Body of pancreas (tissue), 4 donors: Measurements from ENCODE around the gene IL1F10. TPM values are rescaled to one million over a fixed set of nuclear protein-coding genes. Genes with fewer than 3 reads are reported as not detected.
A peak's percentile ranks its signal among the peaks of the same experiment; 100 is the strongest.

ENCODE experiments used
- ATAC-seq: fragments of 150-250 bp; one replicate; pipeline ENCODE4 v1.9.1; 2016
- DNase-seq, 4 donors: peaks; one replicate each; pipeline ENCODE4 v3.0.0-alpha.2; 2019
- H3K27ac ChIP-seq, 4 donors: fragments of 200-600 bp; sonication (generic); 1 replicate in 3 of 4; 2 replicates in 1 of 4; pipeline versions ENCODE4 v1.5.1 to v1.6.1; 2016 to 2019; ENCODE audit warnings: mild to moderate bottlenecking in 1 of 4, mixed read lengths in 1 of 4, moderate library complexity in 1 of 4
- H3K27me3 ChIP-seq, 2 donors: fragments of 200-600 bp; sonication (generic); one replicate each; pipeline ENCODE4 v1.6.0; 2016; ENCODE audit warnings: mild to moderate bottlenecking in 1 of 2
- H3K36me3 ChIP-seq, 2 donors: fragments of 200-600 bp; sonication (generic); replicated peaks in 1 of 2; 2 replicates each; pipeline ENCODE4 v1.5.1; 2016; ENCODE audit warnings: low read depth in 2 of 2; ENCODE audit not compliant: insufficient read depth in 1 of 2
- H3K4me1 ChIP-seq: fragments of 200-600 bp; sonication (generic); one replicate; pipeline ENCODE4 v1.6.0; 2016
- H3K4me3 ChIP-seq, 2 donors: fragments of 200-600 bp; sonication (generic); 1 replicate in 1 of 2; 2 replicates in 1 of 2; pipeline ENCODE4 v1.5.1; 2016 to 2019
- H3K9me3 ChIP-seq, 3 donors: fragments of 200-600 bp; sonication (generic); 1 replicate in 2 of 3; 2 replicates in 1 of 3; pipeline ENCODE4 v1.5.1; 2016
- CTCF ChIP-seq, 7 experiments: fragments of 450-650 bp in 4 of 7; fragments of 200-600 bp in 3 of 7; sonication (generic) in 3 of 7; IDR thresholded peaks; one replicate each; pipeline ENCODE4 v1.5.1; 2016 to 2019; ENCODE audit warnings: antibody characterized with exemption in 7 of 7
- POLR2A ChIP-seq, 3 donors: fragments of 450-650 bp; IDR thresholded peaks; one replicate each; pipeline ENCODE4 v1.6.1; 2016; ENCODE audit warnings: antibody characterized with exemption in 3 of 3, mild to moderate bottlenecking in 2 of 3
- WGBS, 2 donors: methylation state at CpG; one replicate each; pipeline ENCODE4 v1.1.5; 2017; 5-methylcytosine and 5-hydroxymethylcytosine counted together
- intact Hi-C: fragments of 100-400 bp; cut with DNase I; formaldehyde crosslinking; loops from one replicate; pipeline ENCODE4 v1.15.1; 2023
- total RNA-seq, 2 donors: library from RNA; depleted of rRNA; stranded (reverse); fragments of >200 nt; gene quantifications; one replicate each; pipeline ENCODE4 v1.1.0, GENCODE V29; 2016

The IL1F10 gene
- total RNA-seq, 2 donors from 2014 or later, result not detected

GRCh38 chr2:113072584-113072983 lies 4.8 kb downstream of the IL1F10 start:
- Histone ChIP-seq H3K27me3 (no peaks in the 10 kb centered on the region), H3K4me1 (no peaks in the 10 kb centered on the region), H3K4me3 (no peak overlapping the region), H3K36me3 (no peaks in the 10 kb centered on the region), H3K27ac (no peak overlapping the region), H3K9me3 (no peaks in the 10 kb centered on the region)
- 55 to 64% methylated on average over 4 of the region's 4 CpGs for WGBS, 2 donors
- DNase-seq (no peak), ATAC-seq (no peak)
- intact Hi-C loops, result no loop called here
- no peak for TF ChIP-seq CTCF (IDR thresholded peaks at IDR 0.05)
- TF ChIP-seq POLR2A (IDR thresholded peaks at IDR 0.05), result no peak

- no peaks in the 10 kb centered on the region for H3K36me3 ChIP-seq
- H3K4me1 ChIP-seq, result no peaks in the 10 kb centered on the region
- H3K9me3 ChIP-seq, result no peaks in the 10 kb centered on the region
- WGBS, 2 donors, result 32 to 41% methylated on average over 3 of the region's 3 CpGs
- no peak overlapping the region for H3K4me3 ChIP-seq
- H3K27me3 ChIP-seq, result no peaks in the 10 kb centered on the region
- ATAC-seq (no peak), DNase-seq (no peak)
- TF ChIP-seq POLR2A (IDR thresholded peaks at IDR 0.05) (no peak), CTCF (IDR thresholded peaks at IDR 0.05) (no peak)
- H3K27ac ChIP-seq, result no peak overlapping the region
- intact Hi-C loops, result no loop called here
Measured at GRCh38 chr2:113073325-113073834, 5.6 kb downstream of the IL1F10 start.

GRCh38 chr2:113075030-113075429 lies 7.3 kb downstream of the IL1F10 start:
- no peak overlapping the region for H3K27ac ChIP-seq
- no peaks in the 10 kb centered on the region for H3K36me3 ChIP-seq
- no peaks in the 10 kb centered on the region for H3K27me3 ChIP-seq
- DNase-seq, result no peak
- intact Hi-C loops, result no loop called here
- H3K4me1 ChIP-seq, result no peaks in the 10 kb centered on the region
- ATAC-seq, result no peak
- H3K4me3 ChIP-seq, result no peak overlapping the region
- TF ChIP-seq CTCF (IDR thresholded peaks at IDR 0.05) (no peak), POLR2A (IDR thresholded peaks at IDR 0.05) (no peak)
- 70 to 85% methylated on average over 5 of the region's 5 CpGs for WGBS, 2 donors
- no peaks in the 10 kb centered on the region for H3K9me3 ChIP-seq

GRCh38 chr2:113075600-113075999 lies 7.8 kb downstream of the IL1F10 start:
- H3K9me3 ChIP-seq, result no peaks in the 10 kb centered on the region
- no peak overlapping the region for H3K27ac ChIP-seq
- TF ChIP-seq CTCF (IDR thresholded peaks at IDR 0.05) (no peak), POLR2A (IDR thresholded peaks at IDR 0.05) (no peak)
- intact Hi-C loops, result no loop called here
- DNase-seq (no peak), ATAC-seq (no peak)
- WGBS, 2 donors, result 81 to 89% methylated on average over 3 of the region's 3 CpGs
- H3K4me3 ChIP-seq, result no peak overlapping the region
- H3K27me3 ChIP-seq, result no peaks in the 10 kb centered on the region
- H3K36me3 ChIP-seq, result no peaks in the 10 kb centered on the region
- H3K4me1 ChIP-seq, result no peaks in the 10 kb centered on the region

- Histone ChIP-seq H3K4me1 (no peaks in the 10 kb centered on the region), H3K27me3 (peaks cover 0 to 3% of the 10 kb centered on the region in 2 donors), H3K36me3 (no peaks in the 10 kb centered on the region), H3K9me3 (no peaks in the 10 kb centered on the region), H3K27ac (no peak overlapping the region), H3K4me3 (no peak overlapping the region)
- intact Hi-C loops, result no loop called here
- TF ChIP-seq CTCF (IDR thresholded peaks at IDR 0.05) (no peak), POLR2A (IDR thresholded peaks at IDR 0.05) (no peak)
- 12 to 29% methylated on average over 3 of the region's 3 CpGs for WGBS, 2 donors
- ATAC-seq (no peak), DNase-seq (peak in 3 of 4 donors; percentile 22 to 50 (median 31))
Measured at GRCh38 chr2:113076954-113077669, 9.3 kb downstream of the IL1F10 start.
